Measurements from ENCODE around the gene TCF7L2.

GRCh38 chr10:113033991-113034390, 83.9 kb downstream of the TCF7L2 start:
- TF ChIP-seq CTCF (IDR thresholded peaks at IDR 0.05) = no peak
- TF ChIP-seq POLR2A (IDR thresholded peaks at IDR 0.05) = no peak

All from adrenal gland (tissue), 5 donors.